CD14-positive monocyte (primary cell): ENCODE data around the gene AIRE. TPM values are rescaled to one million over a fixed set of nuclear protein-coding genes. Genes with fewer than 3 reads are reported as not detected.

Experiments used
- DNase-seq, 3 donors: peaks; one replicate each; pipeline ENCODE4 v3.0.0-alpha.2; 2011 to 2022
- H2AFZ ChIP-seq: 2 replicates; pipeline ENCODE4 v1.6.0; 2012; ENCODE audit warnings: mild to moderate bottlenecking, low read depth, low read length, inconsistent platforms; ENCODE audit not compliant: insufficient read depth, poor library complexity, severe bottlenecking
- H3K27ac ChIP-seq, 2 donors: 1 replicate in 1 of 2; 2 replicates in 1 of 2; pipeline ENCODE4 v1.5.1; 2012 to 2013; ENCODE audit warnings: low read length in 2 of 2, control low read depth in 1 of 2, inconsistent platforms in 1 of 2, low read depth in 1 of 2, mild to moderate bottlenecking in 1 of 2
- H3K27me3 ChIP-seq, 2 donors: one replicate each; pipeline versions ENCODE4 v1.6.0 to v1.6.1; 2011 to 2013; ENCODE audit warnings: low read length in 2 of 2; ENCODE audit not compliant: control insufficient read depth in 2 of 2, insufficient read depth in 2 of 2
- H3K36me3 ChIP-seq, 2 donors: replicated peaks in 1 of 2; 1 replicate in 1 of 2; 2 replicates in 1 of 2; pipeline versions ENCODE4 v1.5.1 to v1.6.1; 2012 to 2013; ENCODE audit warnings: low read length in 2 of 2, control low read depth in 1 of 2, inconsistent platforms in 1 of 2, mild to moderate bottlenecking in 1 of 2; ENCODE audit not compliant: insufficient read depth in 2 of 2, control insufficient read depth in 1 of 2
- H3K4me1 ChIP-seq, 2 donors: 1 replicate in 1 of 2; 2 replicates in 1 of 2; pipeline versions ENCODE4 v1.5.1 to v1.6.1; 2012 to 2013; ENCODE audit warnings: low read length in 2 of 2, control low read depth in 1 of 2, inconsistent platforms in 1 of 2, mild to moderate bottlenecking in 1 of 2, moderate library complexity in 1 of 2; ENCODE audit not compliant: insufficient read depth in 2 of 2, control insufficient read depth in 1 of 2
- H3K4me2 ChIP-seq: replicated peaks from 2 replicates; pipeline ENCODE3; 2012; ENCODE audit warnings: low read length, moderate library complexity, mild to moderate bottlenecking; ENCODE audit not compliant: poor library complexity, severe bottlenecking; ENCODE audit errors: extremely low read depth
- H3K4me3 ChIP-seq, 3 experiments: fragments of 200-600 bp in 1 of 3; sonication (generic) in 1 of 3; replicated peaks in 1 of 3; 1 replicate in 2 of 3; 2 replicates in 1 of 3; pipeline ENCODE4 v1.5.1; 2011 to 2013; ENCODE audit warnings: low read length in 3 of 3, mild to moderate bottlenecking in 3 of 3, control low read depth in 2 of 3, low read depth in 2 of 3, inconsistent platforms in 1 of 3, moderate library complexity in 1 of 3
- H3K79me2 ChIP-seq: 2 replicates; pipeline ENCODE4 v1.6.0; 2012; ENCODE audit warnings: mild to moderate bottlenecking, control low read depth, inconsistent platforms, low read length, moderate library complexity; ENCODE audit not compliant: insufficient read depth
- H3K9ac ChIP-seq: 2 replicates; pipeline ENCODE4 v1.6.0; 2017; ENCODE audit warnings: low read length, mild to moderate bottlenecking; ENCODE audit not compliant: insufficient read depth, poor library complexity, severe bottlenecking
- H3K9me3 ChIP-seq, 2 donors: replicated peaks in 1 of 2; 1 replicate in 1 of 2; 2 replicates in 1 of 2; pipeline versions ENCODE4 v1.5.1 to v1.6.1; 2012 to 2013; ENCODE audit warnings: low read length in 2 of 2, control low read depth in 1 of 2; ENCODE audit not compliant: control insufficient read depth in 1 of 2, insufficient read depth in 1 of 2
- H4K20me1 ChIP-seq: 2 replicates; pipeline ENCODE4 v1.6.0; 2012; ENCODE audit warnings: mild to moderate bottlenecking, low read length, control low read depth, moderate library complexity; ENCODE audit not compliant: insufficient read depth
- H3K27ac Mint-ChIP-seq, 7 donors: one replicate each; pipeline ENCODE4 v1.8.0; 2020; ENCODE audit warnings: mild to moderate bottlenecking in 7 of 7, mixed read lengths in 7 of 7, moderate library complexity in 6 of 7, inconsistent platforms in 2 of 7
- H3K27me3 Mint-ChIP-seq, 3 donors: one replicate each; pipeline ENCODE4 v1.8.0; 2021 to 2022; ENCODE audit warnings: low read depth in 3 of 3, mild to moderate bottlenecking in 3 of 3, mixed read lengths in 3 of 3, moderate library complexity in 3 of 3, inconsistent platforms in 1 of 3
- H3K36me3 Mint-ChIP-seq, 2 donors: one replicate each; pipeline ENCODE4 v1.8.0; 2020; ENCODE audit warnings: mixed read lengths in 2 of 2, inconsistent platforms in 1 of 2, mild to moderate bottlenecking in 1 of 2
- H3K4me1 Mint-ChIP-seq: one replicate; pipeline ENCODE4 v1.8.0; 2020; ENCODE audit warnings: mild to moderate bottlenecking, mixed read lengths
- H3K4me3 Mint-ChIP-seq, 2 donors: one replicate each; pipeline ENCODE4 v1.8.0; 2020; ENCODE audit warnings: mild to moderate bottlenecking in 2 of 2, mixed read lengths in 2 of 2, moderate library complexity in 1 of 2
- H3K9me3 Mint-ChIP-seq, 7 donors: one replicate each; pipeline ENCODE4 v1.8.0; 2020 to 2022; ENCODE audit warnings: mixed read lengths in 7 of 7, mild to moderate bottlenecking in 6 of 7, moderate library complexity in 6 of 7, inconsistent platforms in 2 of 7
- WGBS: methylation state at CpG from one replicate; pipeline ENCODE4 v1.1.5; 2013; ENCODE audit warnings: missing lambda C conversion rate; ENCODE audit not compliant: insufficient coverage; 5-methylcytosine and 5-hydroxymethylcytosine counted together
- intact Hi-C, 2 donors: fragments of 100-400 bp; cut with micrococcal nuclease; formaldehyde crosslinking; loops; one replicate each; pipeline versions ENCODE4 v1.15.0 to v1.15.1; 2023
- polyA plus RNA-seq, 3 donors: library from polyadenylated mRNA; depleted of rRNA in 1 of 3; unstranded in 2 of 3; stranded (reverse) in 1 of 3; fragments of 300-500 nt in 2 of 3; fragments of >200 nt in 1 of 3; fragmentation: Illumina TruSeq in 2 of 3; gene quantifications; 1 replicate in 2 of 3; 2 replicates in 1 of 3; pipeline ENCODE4 v1.2.3, GENCODE V29; 2012 to 2021
- TF ChIP-seq, protein P1 (sequence below): fragments of 200-600 bp; IDR thresholded peaks from one replicate; pipeline ENCODE4 v1.8.0; 2022; ENCODE audit warnings: antibody characterized with exemption, mild to moderate bottlenecking

The AIRE gene
- polyA plus RNA-seq, 3 donors, result not detected

DNA sequence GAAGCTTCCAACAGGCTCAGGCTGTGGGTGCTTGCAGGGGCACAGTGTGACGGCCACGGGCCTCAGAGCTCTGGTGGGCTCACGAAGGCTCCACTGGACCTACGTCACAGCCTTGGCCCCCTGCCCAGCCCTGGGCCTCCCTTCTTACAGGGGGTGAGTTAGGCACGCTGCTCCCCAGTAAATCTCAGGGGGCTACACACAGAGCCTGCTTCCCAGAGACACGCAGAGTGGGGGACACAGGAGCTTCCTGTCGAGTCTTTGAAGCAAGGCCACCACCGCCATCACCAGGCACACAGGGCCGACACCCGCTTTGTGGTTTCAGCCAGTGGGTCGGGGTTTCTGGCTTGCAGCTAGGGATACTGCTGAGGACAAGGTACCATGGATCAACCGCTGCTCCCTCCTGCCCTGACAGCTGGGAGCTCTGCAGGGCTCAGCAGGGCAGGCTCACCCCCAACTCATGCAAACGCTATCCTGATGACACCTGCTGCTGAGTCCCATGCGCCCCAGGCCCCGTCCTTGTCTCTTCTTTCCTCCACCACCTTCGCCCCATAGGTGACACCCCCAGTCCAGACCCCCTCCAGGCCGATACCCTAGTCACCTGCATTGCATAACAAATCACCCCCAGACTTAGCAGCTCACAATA lies 59.0 kb downstream of the AIRE start:
- peaks cover 0 to 1% (median 0%) of the 10 kb centered on the region in 7 donors for H3K9me3 Mint-ChIP-seq

DNA sequence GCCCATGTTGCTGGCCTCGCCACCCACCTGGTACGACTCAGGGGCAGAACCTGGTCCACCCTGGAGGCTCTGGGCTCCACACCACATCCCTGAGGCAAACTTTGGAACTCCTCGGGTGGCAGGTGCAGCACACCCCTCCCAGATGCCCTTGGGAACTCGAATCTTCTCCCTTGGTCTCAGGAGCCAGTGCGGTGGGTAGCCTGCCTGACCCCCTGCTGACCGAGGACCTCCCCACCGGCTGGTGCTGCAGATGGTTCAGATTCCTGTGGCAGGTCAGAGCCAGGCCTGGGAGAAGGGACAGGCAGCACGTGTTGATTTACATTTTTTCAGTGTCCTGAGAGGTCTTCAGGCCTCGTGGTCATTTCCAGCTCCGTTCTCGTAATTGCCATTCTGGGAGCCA lies 59.8 kb downstream of the AIRE start:
- TF ChIP-seq, protein P1, sequence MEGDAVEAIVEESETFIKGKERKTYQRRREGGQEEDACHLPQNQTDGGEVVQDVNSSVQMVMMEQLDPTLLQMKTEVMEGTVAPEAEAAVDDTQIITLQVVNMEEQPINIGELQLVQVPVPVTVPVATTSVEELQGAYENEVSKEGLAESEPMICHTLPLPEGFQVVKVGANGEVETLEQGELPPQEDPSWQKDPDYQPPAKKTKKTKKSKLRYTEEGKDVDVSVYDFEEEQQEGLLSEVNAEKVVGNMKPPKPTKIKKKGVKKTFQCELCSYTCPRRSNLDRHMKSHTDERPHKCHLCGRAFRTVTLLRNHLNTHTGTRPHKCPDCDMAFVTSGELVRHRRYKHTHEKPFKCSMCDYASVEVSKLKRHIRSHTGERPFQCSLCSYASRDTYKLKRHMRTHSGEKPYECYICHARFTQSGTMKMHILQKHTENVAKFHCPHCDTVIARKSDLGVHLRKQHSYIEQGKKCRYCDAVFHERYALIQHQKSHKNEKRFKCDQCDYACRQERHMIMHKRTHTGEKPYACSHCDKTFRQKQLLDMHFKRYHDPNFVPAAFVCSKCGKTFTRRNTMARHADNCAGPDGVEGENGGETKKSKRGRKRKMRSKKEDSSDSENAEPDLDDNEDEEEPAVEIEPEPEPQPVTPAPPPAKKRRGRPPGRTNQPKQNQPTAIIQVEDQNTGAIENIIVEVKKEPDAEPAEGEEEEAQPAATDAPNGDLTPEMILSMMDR, result no peak
- peaks cover 0 to 2% of the 10 kb centered on the region in 2 donors for H3K36me3 Mint-ChIP-seq
- peaks cover 0 to 3% (median 0%) of the 10 kb centered on the region in 7 donors for H3K9me3 Mint-ChIP-seq
- peak overlapping the region in 1 of 2 donors; percentile 49 for H3K4me3 Mint-ChIP-seq
- H2AFZ ChIP-seq, result no peak overlapping the region
- H3K27ac ChIP-seq, result no peak overlapping the region
- no peak overlapping the region for H3K4me3 ChIP-seq
- H3K4me1 Mint-ChIP-seq, result peaks cover 15% of the 10 kb centered on the region
- intact Hi-C loops, result no loop called here
- no peaks in the 10 kb centered on the region for H4K20me1 ChIP-seq
- no peak for DNase-seq
- H3K9ac ChIP-seq, result no peak overlapping the region
- peaks cover 41 to 56% (median 47%) of the 10 kb centered on the region in 3 donors for H3K27me3 Mint-ChIP-seq
- no peaks in the 10 kb centered on the region for H3K36me3 ChIP-seq
- H3K4me2 ChIP-seq, result no peak overlapping the region
- H3K27me3 ChIP-seq, result peaks cover 4 to 37% of the 10 kb centered on the region in 2 donors
- no peaks in the 10 kb centered on the region for H3K9me3 ChIP-seq
- no peaks in the 10 kb centered on the region for H3K79me2 ChIP-seq
- 84% methylated on average over 11 of the region's 11 CpGs for WGBS
- H3K27ac Mint-ChIP-seq, result peak overlapping the region in 1 of 7 donors; percentile 68
- peaks cover 7 to 12% of the 10 kb centered on the region in 2 donors for H3K4me1 ChIP-seq

More for the DNA sequence above, 59.0 kb downstream of the AIRE start:
- peaks cover 21% of the 10 kb centered on the region for H3K4me1 Mint-ChIP-seq
- H3K4me3 Mint-ChIP-seq, result peak overlapping the region in 1 of 2 donors; percentile 49
- peaks cover 0 to 2% of the 10 kb centered on the region in 2 donors for H3K36me3 Mint-ChIP-seq
- peaks cover 10 to 12% of the 10 kb centered on the region in 2 donors for H3K4me1 ChIP-seq
- no peaks in the 10 kb centered on the region for H4K20me1 ChIP-seq
- peaks cover 38 to 48% (median 44%) of the 10 kb centered on the region in 3 donors for H3K27me3 Mint-ChIP-seq
- no peak overlapping the region for H3K27ac ChIP-seq
- no peak overlapping the region for H3K27ac Mint-ChIP-seq
- no peaks in the 10 kb centered on the region for H3K36me3 ChIP-seq
- no peak overlapping the region for H3K4me3 ChIP-seq
- no peaks in the 10 kb centered on the region for H3K79me2 ChIP-seq
- WGBS, result 72% methylated on average over 15 of the region's 17 CpGs
- H3K9me3 ChIP-seq, result no peaks in the 10 kb centered on the region
- no peak overlapping the region for H2AFZ ChIP-seq
- H3K4me2 ChIP-seq, result no peak overlapping the region
- no peak overlapping the region for H3K9ac ChIP-seq
- no peak for DNase-seq
- intact Hi-C loops, result no loop called here
- TF ChIP-seq, protein P1, result no peak
- H3K27me3 ChIP-seq, result peaks cover 4 to 35% of the 10 kb centered on the region in 2 donors
